Iris pigment epithelial cell (primary cell): ENCODE data around the gene ADGRL2.

Experiments
- DNase-seq: peaks from one replicate; pipeline ENCODE4 v3.0.0-alpha.2; 2011; ENCODE audit warnings: low read depth

Gene ADGRL2

DNA sequence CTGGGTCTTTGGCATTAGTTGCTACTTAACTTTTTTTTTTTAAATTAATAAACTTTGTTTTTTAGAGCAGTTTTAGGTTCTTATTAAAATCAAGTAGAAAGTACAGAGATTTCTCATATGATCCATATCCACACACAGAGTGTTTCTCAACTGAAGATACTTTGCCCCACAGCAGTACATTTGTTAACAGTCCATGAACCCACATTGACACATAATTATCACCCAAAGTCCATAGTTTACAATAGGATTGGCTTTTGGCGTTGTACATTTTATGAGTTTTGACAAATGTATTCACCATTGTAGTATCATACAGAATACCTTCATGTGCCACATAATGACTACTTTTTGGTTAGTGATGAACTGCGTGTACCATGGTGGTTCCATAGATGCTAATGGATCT, 106.8 kb downstream of the ADGRL2 start:
- no peak for DNase-seq

DNA sequence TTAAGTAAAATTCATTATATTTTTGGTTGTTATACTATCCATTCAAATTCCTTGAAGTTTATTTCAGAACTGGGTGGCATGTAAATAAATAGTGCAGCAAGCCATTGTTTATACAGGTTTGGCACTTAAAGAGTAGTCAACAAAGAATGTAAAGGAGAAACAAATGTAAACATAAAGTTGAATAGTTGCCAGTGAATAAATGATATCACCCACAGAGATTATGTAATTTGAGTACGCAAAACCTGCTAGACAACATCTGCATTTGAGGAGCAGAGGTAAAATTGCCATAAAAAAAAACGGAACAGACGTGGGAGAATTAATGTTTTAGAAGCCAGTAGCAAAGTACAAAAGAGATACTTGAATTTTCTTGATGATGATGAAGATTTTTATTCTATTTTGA, 111.6 kb downstream of the ADGRL2 start:
- DNase-seq: no peak

- DNase-seq: no peak
These were observed 115.2 kb downstream of the ADGRL2 start for GRCh38 chr1:81915937-81916336.

- DNase-seq: peak; percentile 48
These were observed 119.6 kb downstream of the ADGRL2 start for GRCh38 chr1:81920245-81920740.

DNA sequence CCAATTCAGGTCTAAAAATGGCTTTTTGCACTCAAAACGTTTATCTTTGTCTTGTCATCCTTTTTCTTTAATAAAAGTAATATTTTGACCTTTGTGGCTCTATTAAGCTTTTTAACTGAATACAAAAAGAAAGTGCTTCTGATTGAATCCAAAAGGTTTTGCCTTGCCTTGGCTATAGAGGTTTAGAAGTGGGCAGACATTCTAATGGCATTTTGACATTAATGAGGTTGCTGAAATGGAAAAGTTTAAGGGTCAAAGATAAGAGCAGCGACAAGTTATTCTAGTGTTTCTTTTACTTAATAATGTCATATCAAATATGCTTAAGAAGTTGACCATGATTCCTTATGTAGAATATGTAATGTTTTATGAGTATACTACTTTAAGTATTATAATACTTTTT, 120.2 kb downstream of the ADGRL2 start:
- no peak for DNase-seq

GRCh38 chr1:81921344-81921743, 120.6 kb downstream of the ADGRL2 start:
- no peak for DNase-seq

GRCh38 chr1:81921851-81922462, 121.2 kb downstream of the ADGRL2 start:
- DNase-seq: no peak

DNA sequence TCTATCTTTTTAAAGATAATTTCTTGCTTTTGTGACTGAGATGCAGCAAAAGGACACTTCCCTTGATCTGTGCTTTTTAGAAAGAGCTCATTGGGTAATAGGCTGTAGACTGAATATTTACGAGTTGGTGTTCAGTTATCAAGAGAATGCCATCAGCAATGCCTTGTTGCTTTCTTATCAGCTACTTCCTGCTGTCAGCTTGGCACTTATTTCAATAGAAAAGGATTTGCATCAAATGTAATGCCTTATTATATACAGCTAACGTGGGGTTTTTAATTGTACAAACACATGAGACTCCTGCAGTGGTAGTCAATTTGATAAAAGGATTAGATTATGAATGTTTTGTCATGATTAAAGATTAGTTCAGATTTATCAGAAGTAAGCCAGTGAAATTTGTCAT, 122.2 kb downstream of the ADGRL2 start:
- no peak for DNase-seq

DNA sequence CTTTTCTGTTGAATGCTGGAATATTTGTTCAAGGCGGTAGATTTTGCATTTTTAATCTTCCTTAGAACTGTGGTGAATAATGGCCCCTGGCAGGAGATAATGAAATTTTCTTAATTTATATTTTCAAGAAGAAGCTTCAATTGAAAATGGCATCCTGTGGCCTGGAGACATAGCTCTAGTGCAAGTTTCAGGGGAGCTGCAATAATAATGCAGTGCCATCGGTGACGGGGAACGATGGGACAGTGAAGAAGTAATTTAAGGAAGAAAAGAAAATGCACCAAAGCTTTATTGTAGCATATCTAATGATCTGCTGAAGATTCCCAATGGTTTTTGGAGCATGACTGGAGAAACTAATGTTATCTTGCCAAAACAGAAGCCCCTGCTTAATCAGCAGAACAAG, 128.4 kb downstream of the ADGRL2 start:
- no peak for DNase-seq

GRCh38 chr1:81936853-81937252, 136.1 kb downstream of the ADGRL2 start:
- no peak for DNase-seq

- DNase-seq: no peak
These were observed 137.2 kb downstream of the ADGRL2 start for GRCh38 chr1:81937791-81938450.

GRCh38 chr1:81948495-81948894, 147.8 kb downstream of the ADGRL2 start:
- no peak for DNase-seq

GRCh38 chr1:81949421-81949820, 148.7 kb downstream of the ADGRL2 start:
- DNase-seq: peak; percentile 2

- no peak for DNase-seq
These were observed 149.3 kb downstream of the ADGRL2 start for GRCh38 chr1:81950037-81950436.

GRCh38 chr1:81950591-81951244, 150.0 kb downstream of the ADGRL2 start:
- no peak for DNase-seq

- no peak for DNase-seq
These were observed 153.8 kb downstream of the ADGRL2 start for GRCh38 chr1:81954534-81955020.

DNA sequence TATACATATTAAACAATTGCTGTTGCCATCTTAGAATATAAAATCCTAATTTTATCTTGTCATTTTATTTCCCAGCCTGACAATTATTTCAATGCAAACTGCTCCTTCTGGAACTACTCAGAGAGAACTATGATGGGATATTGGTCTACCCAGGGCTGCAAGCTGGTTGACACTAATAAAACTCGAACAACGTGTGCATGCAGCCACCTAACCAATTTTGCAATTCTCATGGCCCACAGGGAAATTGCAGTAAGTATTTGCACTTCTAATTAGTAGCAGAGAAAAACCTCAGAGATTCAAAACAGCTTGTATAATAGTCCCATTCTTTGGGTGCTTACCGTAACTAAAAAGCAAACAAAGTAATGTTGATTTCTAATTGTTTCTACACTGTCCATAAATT, 167.2 kb downstream of the ADGRL2 start:
- DNase-seq: no peak

DNA sequence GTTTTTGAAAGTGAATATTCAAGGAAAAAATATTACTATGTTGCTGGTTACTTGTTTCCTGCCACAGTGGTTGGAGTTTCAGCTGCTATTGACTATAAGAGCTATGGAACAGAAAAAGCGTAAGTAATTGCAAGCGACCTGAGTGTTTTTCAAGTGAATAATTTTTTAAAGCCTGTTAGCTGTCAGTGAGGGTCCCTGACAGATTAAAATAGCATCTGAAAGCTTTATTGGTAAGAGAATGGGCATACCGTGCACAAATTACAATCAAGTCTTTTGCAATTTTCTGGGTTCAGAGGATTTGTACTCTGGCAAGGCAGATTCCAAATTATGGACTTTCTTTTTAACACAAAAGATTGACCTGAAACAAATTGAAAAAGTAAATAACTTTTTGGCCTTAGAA, 169.7 kb downstream of the ADGRL2 start:
- DNase-seq: no peak

- no peak for DNase-seq
These were observed 173.6 kb downstream of the ADGRL2 start for GRCh38 chr1:81974222-81974841.

DNA sequence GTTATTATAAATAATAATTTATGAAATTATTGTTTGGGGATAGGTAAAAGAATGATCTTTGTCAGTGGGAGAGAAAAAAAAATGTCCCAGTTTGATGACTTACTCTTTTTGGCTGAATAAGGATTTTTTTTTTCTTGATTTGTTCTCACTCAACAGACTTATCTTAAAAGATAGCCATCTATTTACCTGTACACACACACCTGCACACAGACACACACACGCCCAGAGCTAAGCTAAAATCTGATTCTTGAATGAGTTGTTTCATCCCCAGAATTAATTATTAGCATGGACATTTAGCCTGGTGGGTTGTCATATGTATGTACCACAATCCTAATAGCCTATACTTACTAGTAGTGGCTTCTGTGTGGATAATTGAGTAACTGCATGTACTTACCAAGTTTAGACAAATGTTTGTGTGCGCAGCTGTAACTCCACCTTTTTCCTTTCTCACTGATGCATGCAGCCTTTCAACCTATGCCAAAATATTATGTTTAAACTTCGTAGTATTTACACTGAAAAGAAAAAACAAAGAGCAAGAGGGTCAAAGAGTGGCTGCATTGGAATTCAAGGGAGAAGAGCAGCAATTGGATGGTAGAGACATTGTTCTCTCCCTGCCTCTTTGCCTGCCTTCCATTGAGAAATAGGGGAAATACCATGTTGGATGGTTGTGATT, 174.3 kb downstream of the ADGRL2 start:
- DNase-seq: no peak

DNA sequence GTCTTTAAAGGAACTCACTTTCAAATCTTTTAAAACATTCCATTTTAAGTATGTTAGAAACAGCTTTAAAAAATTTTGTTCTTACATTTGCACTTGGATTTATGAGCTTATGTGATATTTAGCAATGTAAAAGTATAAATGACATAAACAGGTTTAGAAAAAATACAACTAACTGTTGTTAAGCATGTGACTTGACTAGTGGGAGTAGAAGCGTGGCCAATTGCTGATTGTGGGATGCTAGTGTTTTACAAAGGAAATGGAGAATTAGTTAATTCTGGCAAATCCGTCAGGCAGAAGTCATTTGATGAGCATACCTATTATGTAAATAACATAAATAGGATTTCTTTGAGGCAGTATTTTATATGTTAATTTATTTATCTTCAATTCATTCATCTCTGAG, 175.8 kb downstream of the ADGRL2 start:
- no peak for DNase-seq

DNA sequence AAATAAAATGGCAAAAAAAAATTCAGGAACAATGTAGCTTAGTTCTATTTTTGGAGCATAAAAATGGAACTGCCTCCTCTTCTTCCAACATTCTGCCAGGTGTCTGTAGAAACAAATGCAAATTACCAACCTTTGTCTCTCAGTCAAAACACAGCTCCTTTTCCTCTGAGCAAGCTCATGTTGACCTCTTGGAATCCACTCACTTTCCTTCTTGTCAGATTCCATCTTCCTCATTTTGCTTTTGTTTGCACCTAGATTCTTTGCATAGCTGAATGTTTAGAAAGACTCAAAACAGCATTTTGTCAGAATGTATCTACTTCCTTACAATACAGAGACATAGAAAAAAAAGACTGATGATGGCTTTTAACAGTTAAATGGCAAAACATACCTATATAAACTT, 178.2 kb downstream of the ADGRL2 start:
- peak; percentile 5 for DNase-seq
